Kidney (tissue), 14 donors: ENCODE data around the gene RNF125. TPM values are rescaled to one million over a fixed set of nuclear protein-coding genes. Genes with fewer than 3 reads are reported as not detected.

Experiments
- DNase-seq, 5 donors: peaks; one replicate each; pipeline ENCODE4 v3.0.0-alpha.2; 2013 to 2020
- FAIRE-seq: peaks from 2 replicates; lab custom pipeline; 2012; peaks lifted over from hg19 to GRCh38; lab: Jason Lieb, UNC
- H3K27ac ChIP-seq, 2 donors: one replicate each; pipeline ENCODE4 v1.7.0; 2013; ENCODE audit warnings: low read depth in 2 of 2, low read length in 2 of 2, inconsistent platforms in 1 of 2
- H3K27me3 ChIP-seq: one replicate; pipeline ENCODE4 v1.7.1; 2013; ENCODE audit warnings: low read length, inconsistent platforms; ENCODE audit not compliant: control insufficient read depth, insufficient read depth
- H3K36me3 ChIP-seq, 3 donors: one replicate each; pipeline versions ENCODE4 v1.7.0 to v1.7.1; 2013; ENCODE audit warnings: low read length in 3 of 3, control low read depth in 1 of 3, inconsistent platforms in 1 of 3; ENCODE audit not compliant: insufficient read depth in 3 of 3, control insufficient read depth in 2 of 3
- H3K4me1 ChIP-seq, 3 donors: one replicate each; pipeline versions ENCODE4 v1.7.0 to v1.7.1; 2013; ENCODE audit warnings: low read length in 3 of 3, inconsistent platforms in 1 of 3, low read depth in 1 of 3; ENCODE audit not compliant: control insufficient read depth in 2 of 3, insufficient read depth in 2 of 3
- H3K4me3 ChIP-seq, 3 donors: one replicate each; pipeline versions ENCODE4 v1.7.0 to v1.8.1; 2013; ENCODE audit warnings: low read length in 3 of 3, control low read depth in 1 of 3, inconsistent platforms in 1 of 3
- H3K9ac ChIP-seq, 3 donors: one replicate each; pipeline versions ENCODE4 v1.7.0 to v1.7.1; 2013; ENCODE audit warnings: low read length in 3 of 3, control low read depth in 1 of 3, inconsistent platforms in 1 of 3
- H3K9me3 ChIP-seq, 3 donors: one replicate each; pipeline versions ENCODE4 v1.7.0 to v1.7.1; 2013; ENCODE audit warnings: low read length in 3 of 3, control low read depth in 1 of 3, inconsistent platforms in 1 of 3; ENCODE audit not compliant: control insufficient read depth in 2 of 3, insufficient read depth in 1 of 3
- intact Hi-C: fragments of 100-400 bp; cut with DNase I; formaldehyde crosslinking; loops from one replicate; pipeline ENCODE4 v1.11.1; 2022
- polyA plus RNA-seq: library from polyadenylated mRNA; stranded (reverse); fragments of 350-450 nt; fragmentation: Illumina TruSeq; extraction: RNeasy Lipid Tissue Mini Kit (QIAGEN cat#74804); gene quantifications from one replicate; pipeline ENCODE4 v1.2.3, GENCODE V29; 2014; ENCODE audit warnings: low read depth, low replicate concordance; ENCODE audit not compliant: insufficient read depth
- total RNA-seq: library from RNA; stranded (reverse); fragmentation: NEBNext Ultra II Directional; extraction: Animal tissue kit (Norgen Biotek cat#: 25700); gene quantifications from one replicate; pipeline ENCODE4 v1.2.1, GENCODE V29; 2021
- TF ChIP-seq, protein P1 (sequence below): IDR thresholded peaks from 3 replicates; pipeline ENCODE4 v1.5.1; 2012; ENCODE audit warnings: mild to moderate bottlenecking, moderate library complexity, borderline replicate concordance; ENCODE audit not compliant: insufficient read depth; ENCODE audit errors: extremely low read depth
- donor health status: control.
- donor health status: control.
- donor health status: control.
- donor health status: control.
- donor health status: control.
- donor health status: DM: yes; HTN: yes; CAD: no.
- donor health status: Normal renal cell carcinoma (clear cell type).

The RNF125 gene
- total and polyA plus RNA-seq, 2 donors from 2014 or later, result 0.62 to 6.0 TPM

DNA sequence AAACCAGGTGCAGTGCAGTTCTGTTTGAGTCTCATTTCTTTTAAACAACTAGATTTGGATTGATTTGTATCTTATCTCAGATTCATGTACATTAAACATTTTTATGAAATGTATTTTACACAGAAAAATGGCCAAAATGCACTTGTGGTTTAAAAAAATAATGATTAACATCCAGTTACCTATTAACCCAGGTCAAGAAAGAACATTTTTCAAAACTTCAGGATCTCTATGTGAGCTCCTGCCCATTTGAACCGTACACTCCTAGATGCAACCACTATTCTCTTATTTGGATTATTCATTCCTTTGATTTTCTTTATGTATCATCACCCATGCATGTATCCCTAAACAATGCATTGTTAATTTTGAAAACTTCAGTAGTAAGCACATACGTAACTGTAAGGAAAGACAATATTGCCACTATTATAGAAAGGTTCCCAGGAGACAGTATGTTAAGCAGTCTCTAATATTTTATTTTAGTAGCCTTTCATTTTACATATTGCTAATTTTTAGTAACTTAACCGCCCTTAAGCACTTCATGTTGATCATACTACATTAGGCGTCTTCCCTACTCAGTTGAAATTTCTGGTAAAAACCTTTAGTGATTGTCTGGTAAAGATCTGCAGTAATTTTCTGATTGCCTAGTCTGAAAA, 95.8 kb downstream of the RNF125 start:
- intact Hi-C loops, result no loop called here
- peak; percentile 55 for FAIRE-seq

DNA sequence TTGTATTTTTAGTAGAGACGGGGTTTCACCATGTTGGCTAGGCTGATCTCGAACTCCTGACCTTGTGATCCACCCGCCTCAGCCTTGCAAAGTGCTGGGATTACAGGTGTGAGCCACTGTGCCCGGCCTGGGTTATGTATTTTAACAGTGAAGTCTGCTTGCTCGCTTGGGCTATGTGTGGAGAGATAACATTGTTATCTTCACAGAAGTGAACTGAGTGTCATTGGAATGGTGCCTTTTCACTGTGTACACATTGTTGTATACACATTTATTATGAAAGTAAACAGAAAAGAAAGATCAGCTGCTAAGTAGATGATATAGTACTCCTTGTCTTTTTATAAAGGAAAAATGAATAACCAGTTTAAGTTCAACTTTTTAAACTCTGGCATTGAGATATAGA, 103.4 kb downstream of the RNF125 start:
- Histone ChIP-seq H3K4me3 (no peak overlapping the region), H3K27me3 (no peaks in the 10 kb centered on the region), H3K9ac (no peak overlapping the region), H3K27ac (no peak overlapping the region), H3K36me3 (peaks cover 2 to 8% (median 6%) of the 10 kb centered on the region in 3 donors), H3K4me1 (no peaks in the 10 kb centered on the region), H3K9me3 (no peaks in the 10 kb centered on the region)
- intact Hi-C loops, result no loop called here
- TF ChIP-seq, protein P1, sequence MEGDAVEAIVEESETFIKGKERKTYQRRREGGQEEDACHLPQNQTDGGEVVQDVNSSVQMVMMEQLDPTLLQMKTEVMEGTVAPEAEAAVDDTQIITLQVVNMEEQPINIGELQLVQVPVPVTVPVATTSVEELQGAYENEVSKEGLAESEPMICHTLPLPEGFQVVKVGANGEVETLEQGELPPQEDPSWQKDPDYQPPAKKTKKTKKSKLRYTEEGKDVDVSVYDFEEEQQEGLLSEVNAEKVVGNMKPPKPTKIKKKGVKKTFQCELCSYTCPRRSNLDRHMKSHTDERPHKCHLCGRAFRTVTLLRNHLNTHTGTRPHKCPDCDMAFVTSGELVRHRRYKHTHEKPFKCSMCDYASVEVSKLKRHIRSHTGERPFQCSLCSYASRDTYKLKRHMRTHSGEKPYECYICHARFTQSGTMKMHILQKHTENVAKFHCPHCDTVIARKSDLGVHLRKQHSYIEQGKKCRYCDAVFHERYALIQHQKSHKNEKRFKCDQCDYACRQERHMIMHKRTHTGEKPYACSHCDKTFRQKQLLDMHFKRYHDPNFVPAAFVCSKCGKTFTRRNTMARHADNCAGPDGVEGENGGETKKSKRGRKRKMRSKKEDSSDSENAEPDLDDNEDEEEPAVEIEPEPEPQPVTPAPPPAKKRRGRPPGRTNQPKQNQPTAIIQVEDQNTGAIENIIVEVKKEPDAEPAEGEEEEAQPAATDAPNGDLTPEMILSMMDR, result no peak
- FAIRE-seq (no peak), DNase-seq (no peak)

More for the DNA sequence above, 95.8 kb downstream of the RNF125 start:
- H3K27me3 ChIP-seq, result no peaks in the 10 kb centered on the region
- DNase-seq, result peak in 1 of 5 donors; percentile 11
- H3K9me3 ChIP-seq, result no peaks in the 10 kb centered on the region
- TF ChIP-seq, protein P1, result no peak
- no peak overlapping the region for H3K4me3 ChIP-seq
- no peak overlapping the region for H3K9ac ChIP-seq
- peaks cover 0 to 4% (median 2%) of the 10 kb centered on the region in 3 donors for H3K36me3 ChIP-seq
- H3K27ac ChIP-seq, result no peak overlapping the region
- H3K4me1 ChIP-seq, result peaks cover 0 to 5% (median 2%) of the 10 kb centered on the region in 3 donors

Other genes with a start within 250 kb of the RNF125 start
- gene TRAPPC8, start 75.7 kb upstream of the RNF125 start, total RNA-seq, result 44.6 TPM
- gene TRAPPC8, start 75.7 kb upstream of the RNF125 start, polyA plus RNA-seq, result 28.7 TPM
- 30.6 TPM for gene RNF138, start 73.0 kb downstream of the RNF125 start, total RNA-seq
- gene RNF138, start 73.0 kb downstream of the RNF125 start, polyA plus RNA-seq, result 6.2 TPM
- not detected for gene MEP1B, start 171.2 kb downstream of the RNF125 start, total RNA-seq
- not detected for gene MEP1B, start 171.2 kb downstream of the RNF125 start, polyA plus RNA-seq